Skeletal muscle tissue (tissue), 4 donors: ENCODE measurements around the gene ADGRL2. TPM values are rescaled to one million over a fixed set of nuclear protein-coding genes. Genes with fewer than 3 reads are reported as not detected.

Source experiments
- H3K27ac ChIP-seq: one replicate; pipeline ENCODE4 v1.7.0; 2013; ENCODE audit warnings: mild to moderate bottlenecking, low read depth, low read length, inconsistent platforms
- H3K27me3 ChIP-seq, 3 donors: one replicate each; pipeline ENCODE4 v1.7.0; 2013; ENCODE audit warnings: low read length in 3 of 3; ENCODE audit not compliant: control insufficient read depth in 3 of 3, insufficient read depth in 3 of 3
- H3K36me3 ChIP-seq, 3 donors: one replicate each; pipeline ENCODE4 v1.7.0; 2013; ENCODE audit warnings: low read length in 3 of 3; ENCODE audit not compliant: control insufficient read depth in 3 of 3, insufficient read depth in 3 of 3
- H3K4me1 ChIP-seq, 3 donors: one replicate each; pipeline ENCODE4 v1.7.0; 2013; ENCODE audit warnings: low read length in 3 of 3, mild to moderate bottlenecking in 3 of 3; ENCODE audit not compliant: control insufficient read depth in 3 of 3, insufficient read depth in 3 of 3
- H3K4me3 ChIP-seq, 3 donors: one replicate each; pipeline ENCODE4 v1.7.0; 2013; ENCODE audit warnings: low read length in 3 of 3
- H3K9ac ChIP-seq, 3 donors: one replicate each; pipeline ENCODE4 v1.7.0; 2013; ENCODE audit warnings: low read length in 3 of 3, mild to moderate bottlenecking in 3 of 3, moderate library complexity in 2 of 3, low read depth in 1 of 3
- H3K9me3 ChIP-seq, 3 donors: one replicate each; pipeline ENCODE4 v1.7.0; 2013; ENCODE audit warnings: low read length in 3 of 3; ENCODE audit not compliant: control insufficient read depth in 3 of 3
- total RNA-seq: library from RNA; depleted of rRNA; stranded (reverse); fragments of >200 nt; gene quantifications from one replicate; pipeline ENCODE4 v1.2.3, GENCODE V29; 2014
- donor health status: Osteomylitis.

ADGRL2 gene
- total RNA-seq, 1 donor from 2014 or later, result 93.4 TPM

- Histone ChIP-seq H3K9me3 (no peaks in the 10 kb centered on the region), H3K9ac (no peak overlapping the region), H3K27ac (no peak overlapping the region), H3K4me1 (no peaks in the 10 kb centered on the region), H3K27me3 (no peaks in the 10 kb centered on the region), H3K36me3 (no peaks in the 10 kb centered on the region), H3K4me3 (no peak overlapping the region)
Measured at GRCh38 chr1:81887421-81888144, 86.8 kb downstream of the ADGRL2 start.

GRCh38 chr1:81889166-81889565 is 88.4 kb downstream of the ADGRL2 start:
- no peak overlapping the region for H3K27ac ChIP-seq
- no peaks in the 10 kb centered on the region for H3K4me1 ChIP-seq
- H3K4me3 ChIP-seq, result no peak overlapping the region
- H3K9me3 ChIP-seq, result no peaks in the 10 kb centered on the region
- no peak overlapping the region for H3K9ac ChIP-seq
- H3K36me3 ChIP-seq, result no peaks in the 10 kb centered on the region
- H3K27me3 ChIP-seq, result no peaks in the 10 kb centered on the region

GRCh38 chr1:81894867-81895266 is 94.1 kb downstream of the ADGRL2 start:
- H3K4me3 ChIP-seq, result no peak overlapping the region
- H3K36me3 ChIP-seq, result no peaks in the 10 kb centered on the region
- no peaks in the 10 kb centered on the region for H3K4me1 ChIP-seq
- H3K27ac ChIP-seq, result no peak overlapping the region
- no peaks in the 10 kb centered on the region for H3K27me3 ChIP-seq
- H3K9me3 ChIP-seq, result no peaks in the 10 kb centered on the region
- no peak overlapping the region for H3K9ac ChIP-seq

GRCh38 chr1:81899214-81899821 is 98.6 kb downstream of the ADGRL2 start:
- H3K9me3 ChIP-seq, result no peaks in the 10 kb centered on the region
- no peaks in the 10 kb centered on the region for H3K27me3 ChIP-seq
- H3K4me1 ChIP-seq, result no peaks in the 10 kb centered on the region
- no peak overlapping the region for H3K9ac ChIP-seq
- no peak overlapping the region for H3K27ac ChIP-seq
- H3K36me3 ChIP-seq, result no peaks in the 10 kb centered on the region
- no peak overlapping the region for H3K4me3 ChIP-seq

GRCh38 chr1:81907575-81907974 is 106.8 kb downstream of the ADGRL2 start:
- no peaks in the 10 kb centered on the region for H3K4me1 ChIP-seq
- peaks cover 0 to 3% (median 0%) of the 10 kb centered on the region in 3 donors for H3K36me3 ChIP-seq
- H3K9me3 ChIP-seq, result no peaks in the 10 kb centered on the region
- H3K4me3 ChIP-seq, result no peak overlapping the region
- H3K9ac ChIP-seq, result no peak overlapping the region
- H3K27me3 ChIP-seq, result no peaks in the 10 kb centered on the region
- no peak overlapping the region for H3K27ac ChIP-seq

GRCh38 chr1:81912383-81912782 is 111.6 kb downstream of the ADGRL2 start:
- H3K4me3 ChIP-seq, result no peak overlapping the region
- H3K9me3 ChIP-seq, result no peaks in the 10 kb centered on the region
- H3K9ac ChIP-seq, result no peak overlapping the region
- H3K4me1 ChIP-seq, result no peaks in the 10 kb centered on the region
- peaks cover 0 to 3% (median 0%) of the 10 kb centered on the region in 3 donors for H3K36me3 ChIP-seq
- H3K27me3 ChIP-seq, result no peaks in the 10 kb centered on the region
- H3K27ac ChIP-seq, result no peak overlapping the region

- no peaks in the 10 kb centered on the region for H3K4me1 ChIP-seq
- no peak overlapping the region for H3K4me3 ChIP-seq
- H3K36me3 ChIP-seq, result no peaks in the 10 kb centered on the region
- H3K9me3 ChIP-seq, result no peaks in the 10 kb centered on the region
- no peaks in the 10 kb centered on the region for H3K27me3 ChIP-seq
- H3K9ac ChIP-seq, result no peak overlapping the region
- H3K27ac ChIP-seq, result no peak overlapping the region
Measured at GRCh38 chr1:81915937-81916336, 115.2 kb downstream of the ADGRL2 start.

- Histone ChIP-seq H3K27me3 (no peaks in the 10 kb centered on the region), H3K4me3 (peak overlapping the region in 1 of 3 donors; percentile 17), H3K9me3 (no peaks in the 10 kb centered on the region), H3K9ac (no peak overlapping the region), H3K27ac (no peak overlapping the region), H3K4me1 (no peaks in the 10 kb centered on the region), H3K36me3 (no peaks in the 10 kb centered on the region)
Measured at GRCh38 chr1:81920245-81920740, 119.6 kb downstream of the ADGRL2 start.

- Histone ChIP-seq H3K36me3 (no peaks in the 10 kb centered on the region), H3K9ac (no peak overlapping the region), H3K27ac (no peak overlapping the region), H3K4me3 (no peak overlapping the region), H3K4me1 (no peaks in the 10 kb centered on the region), H3K9me3 (no peaks in the 10 kb centered on the region), H3K27me3 (no peaks in the 10 kb centered on the region)
Measured at GRCh38 chr1:81920886-81921285, 120.2 kb downstream of the ADGRL2 start.

DNA sequence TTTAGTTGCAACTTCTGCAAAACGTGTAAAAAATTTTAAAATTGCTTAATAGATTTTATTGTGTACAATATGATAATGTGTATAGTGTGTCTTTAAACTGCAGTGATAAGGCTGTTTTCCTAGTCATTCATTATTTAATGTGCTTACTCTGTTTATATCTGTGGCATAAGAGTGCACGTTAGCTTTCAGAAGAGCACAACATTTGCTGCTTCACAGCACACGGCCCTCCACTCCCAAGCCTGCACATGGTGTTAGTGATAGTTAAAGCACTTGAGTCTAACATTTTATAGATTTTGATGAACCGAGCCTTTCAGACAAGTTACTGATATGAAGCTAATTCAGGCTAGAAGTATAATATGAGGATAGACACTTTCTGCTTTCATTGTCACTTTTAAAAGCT is 120.6 kb downstream of the ADGRL2 start:
- Histone ChIP-seq H3K27ac (no peak overlapping the region), H3K36me3 (no peaks in the 10 kb centered on the region), H3K4me1 (no peaks in the 10 kb centered on the region)

More for the DNA sequence above, 120.6 kb downstream of the ADGRL2 start:
- H3K27me3 ChIP-seq, result no peaks in the 10 kb centered on the region
- no peak overlapping the region for H3K9ac ChIP-seq
- no peak overlapping the region for H3K4me3 ChIP-seq
- H3K9me3 ChIP-seq, result no peaks in the 10 kb centered on the region
